Keratinocyte (primary cell): ENCODE measurements around the gene RBM47. TPM values are rescaled to one million over a fixed set of nuclear protein-coding genes. Genes with fewer than 3 reads are reported as not detected.

Source experiments
- DNase-seq: peaks from one replicate; pipeline ENCODE4 v3.0.0-alpha.2; 2011; ENCODE audit warnings: low read depth, missing footprints, low spot score
- FAIRE-seq: peaks from 2 replicates; lab custom pipeline; 2011; peaks lifted over from hg19 to GRCh38; lab: Jason Lieb, UNC
- H2AFZ ChIP-seq: 2 replicates; pipeline ENCODE4 v1.6.0; 2012; ENCODE audit warnings: low read length, control low read depth, inconsistent platforms; ENCODE audit not compliant: control insufficient read depth
- H3K27ac ChIP-seq: 2 replicates; pipeline ENCODE4 v1.5.1; 2011; ENCODE audit warnings: low read length; ENCODE audit not compliant: control insufficient read depth, insufficient read depth
- H3K27me3 ChIP-seq: 3 replicates; pipeline ENCODE4 v1.6.0; 2011; ENCODE audit warnings: low read length; ENCODE audit not compliant: control insufficient read depth, insufficient read depth; ENCODE audit errors: extremely low read depth
- H3K36me3 ChIP-seq, 2 experiments: 2 replicates in 1 of 2; 3 replicates in 1 of 2; pipeline ENCODE4 v1.5.1; 2011; ENCODE audit warnings: low read length in 2 of 2, mild to moderate bottlenecking in 1 of 2; ENCODE audit not compliant: control insufficient read depth in 2 of 2, insufficient read depth in 2 of 2; ENCODE audit errors: extremely low read depth in 1 of 2
- H3K4me1 ChIP-seq: 3 replicates; pipeline ENCODE4 v1.5.1; 2011; ENCODE audit warnings: low read length; ENCODE audit not compliant: control insufficient read depth, insufficient read depth; ENCODE audit errors: extremely low read depth
- H3K4me2 ChIP-seq: 3 replicates; pipeline ENCODE4 v1.6.0; 2011; ENCODE audit warnings: low read depth, low read length; ENCODE audit not compliant: control insufficient read depth, insufficient read depth; ENCODE audit errors: extremely low read depth
- H3K4me3 ChIP-seq, 3 experiments: fragments of 200-600 bp in 1 of 3; sonication (generic) in 1 of 3; 2 replicates in 2 of 3; 3 replicates in 1 of 3; pipeline ENCODE4 v1.5.1; 2011 to 2016; ENCODE audit warnings: low read length in 3 of 3, mild to moderate bottlenecking in 3 of 3, control low read depth in 2 of 3, inconsistent platforms in 1 of 3, low read depth in 1 of 3, mixed read lengths in 1 of 3, mixed run types in 1 of 3, moderate library complexity in 1 of 3; ENCODE audit not compliant: control insufficient read depth in 2 of 3, insufficient read depth in 2 of 3; ENCODE audit errors: extremely low read depth in 1 of 3
- H3K79me2 ChIP-seq: 2 replicates; pipeline ENCODE4 v1.6.0; 2012; ENCODE audit warnings: low read length; ENCODE audit not compliant: control insufficient read depth, insufficient read depth
- H3K9ac ChIP-seq: 3 replicates; pipeline ENCODE4 v1.6.0; 2011; ENCODE audit warnings: low read length; ENCODE audit not compliant: control insufficient read depth, insufficient read depth; ENCODE audit errors: extremely low read depth
- H3K9me1 ChIP-seq: 3 replicates; pipeline ENCODE4 v1.6.0; 2011; ENCODE audit warnings: low read length; ENCODE audit not compliant: control insufficient read depth, insufficient read depth; ENCODE audit errors: extremely low read depth
- H3K9me3 ChIP-seq: 2 replicates; pipeline ENCODE4 v1.5.1; 2012; ENCODE audit warnings: low read depth, low read length; ENCODE audit not compliant: control insufficient read depth
- H4K20me1 ChIP-seq: 3 replicates; pipeline ENCODE4 v1.6.0; 2011; ENCODE audit warnings: low read length; ENCODE audit not compliant: control insufficient read depth, insufficient read depth; ENCODE audit errors: extremely low read depth
- CTCF ChIP-seq, 3 experiments: IDR thresholded peaks in 1 of 3; conservative IDR thresholded peaks in 1 of 3; optimal IDR thresholded peaks in 1 of 3; 2 replicates in 2 of 3; 3 replicates in 1 of 3; pipeline versions ENCODE3 to v1.5.1; 2011; ENCODE audit warnings: low read length in 3 of 3, mild to moderate bottlenecking in 3 of 3, moderate library complexity in 2 of 3, control low read depth in 1 of 3, inconsistent platforms in 1 of 3; ENCODE audit not compliant: insufficient read depth in 2 of 3; ENCODE audit errors: extremely low read depth in 1 of 3
- EZH2 ChIP-seq: IDR thresholded peaks from one replicate; pipeline ENCODE4 v1.6.1; 2012; ENCODE audit warnings: inconsistent platforms, mild to moderate bottlenecking, low read length, moderate library complexity
- dilution Hi-C: fragments of 300-500 bp; cut with MboI; formaldehyde crosslinking; loops from one replicate; pipeline ENCODE4 v1.7.0; 2020; ENCODE audit warnings: low sequenced_read_pairs; ENCODE audit not compliant: extremely low pct_ligation_motif_present
- polyA plus RNA-seq, 5 experiments: library from polyadenylated mRNA; depleted of rRNA in 3 of 5; stranded (reverse) in 3 of 5; stranded (forward) in 1 of 5; unstranded in 1 of 5; fragments of >200 nt; gene quantifications; 1 replicate in 1 of 5; 2 replicates in 3 of 5; 3 replicates in 1 of 5; pipeline versions ENCODE4 v1.2.1 to v1.2.3, GENCODE V29; 2011 to 2012; ENCODE audit warnings: missing spikeins in 2 of 5, low read depth in 1 of 5, low replicate concordance in 1 of 5

RBM47 gene
- polyA plus RNA-seq, 1 donor (not counting 4 experiments of a cell fraction or from before 2014, with no cell fraction given): 6.9 TPM

- Histone ChIP-seq H3K4me2 (no peak overlapping the region), H3K36me3 (no peaks in the 10 kb centered on the region), H3K9ac (no peak overlapping the region), H3K79me2 (no peaks in the 10 kb centered on the region), H3K9me3 (no peaks in the 10 kb centered on the region), H3K27me3 (no peaks in the 10 kb centered on the region), H3K4me1 (no peaks in the 10 kb centered on the region), H2AFZ (no peak overlapping the region), H3K27ac (no peak overlapping the region), H3K9me1 (no peaks in the 10 kb centered on the region), H3K4me3 (no peak overlapping the region), H4K20me1 (no peaks in the 10 kb centered on the region)
- TF ChIP-seq CTCF (optimal IDR thresholded peaks at IDR 0.05 in 1 of 3, IDR thresholded peaks at IDR 0.05 in 1 of 3, conservative IDR thresholded peaks at IDR 0.05 in 1 of 3; ENCODE audit: extremely low read depth in 1 of 3, insufficient read depth in 2 of 3, low read length in 3 of 3): no peak
- no peak for TF ChIP-seq EZH2
- DNase-seq: no peak
- dilution Hi-C loops: no loop called here
- FAIRE-seq: no peak
Measured at GRCh38 chr4:40648742-40649281, 19.1 kb upstream of the RBM47 start.

GRCh38 chr4:40648131-40648530, 18.5 kb upstream of the RBM47 start:
- dilution Hi-C loops: no loop called here
- Histone ChIP-seq H3K79me2 (no peaks in the 10 kb centered on the region), H3K9ac (no peak overlapping the region), H2AFZ (no peak overlapping the region), H3K27ac (no peak overlapping the region), H3K4me1 (no peaks in the 10 kb centered on the region), H3K9me1 (no peaks in the 10 kb centered on the region), H3K4me3 (no peak overlapping the region), H3K36me3 (no peaks in the 10 kb centered on the region), H3K9me3 (no peaks in the 10 kb centered on the region), H3K4me2 (no peak overlapping the region), H3K27me3 (no peaks in the 10 kb centered on the region), H4K20me1 (no peaks in the 10 kb centered on the region)
- no peak for TF ChIP-seq EZH2
- TF ChIP-seq CTCF (optimal IDR thresholded peaks at IDR 0.05 in 1 of 3, IDR thresholded peaks at IDR 0.05 in 1 of 3, conservative IDR thresholded peaks at IDR 0.05 in 1 of 3; ENCODE audit: extremely low read depth in 1 of 3, insufficient read depth in 2 of 3, low read length in 3 of 3): no peak
- DNase-seq (no peak), FAIRE-seq (no peak)
